ENCODE results near the gene E2F1.

Gene E2F1

DNA sequence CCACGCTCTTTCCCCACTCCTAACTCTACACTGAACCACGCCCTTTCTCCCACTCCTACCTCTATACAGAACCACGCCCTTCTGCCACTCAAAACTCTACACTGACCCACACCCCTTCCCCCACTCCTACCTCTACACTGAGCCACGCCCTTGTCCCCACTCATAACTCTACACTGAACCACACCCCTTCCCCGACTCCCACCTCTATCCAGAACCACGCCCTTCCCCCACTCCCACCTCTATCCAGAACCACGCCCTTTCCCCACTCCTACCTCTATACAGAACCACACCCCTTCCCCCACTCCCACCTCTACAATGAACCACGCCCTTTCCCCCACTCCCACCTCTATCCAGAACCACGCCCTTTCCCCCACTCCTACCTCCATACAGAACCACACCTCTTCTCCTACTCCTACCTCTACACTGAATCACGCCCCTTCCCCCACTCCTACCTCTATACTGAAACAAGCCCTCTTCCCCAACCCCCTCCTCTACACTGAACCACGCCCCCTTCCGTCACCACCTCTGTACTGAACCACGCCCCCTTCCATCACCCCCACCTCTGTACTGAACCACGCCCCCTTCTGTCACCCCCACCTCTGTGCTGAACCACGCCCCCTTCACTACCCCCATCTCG, 23.8 kb upstream of the E2F1 start:
- Histone ChIP-seq H3K79me2 (ENCODE audit: insufficient read depth, low read length) (no peaks in the 10 kb centered on the region), H3K27me3 (ENCODE audit: insufficient read depth, low read length, poor library complexity) (no peaks in the 10 kb centered on the region), H3K4me2 (ENCODE audit: insufficient read depth, low read length) (no peak overlapping the region), H3K9ac (ENCODE audit: low read depth, low read length) (no peak overlapping the region), H3K9me3 (ENCODE audit: insufficient read depth, low read length, severe bottlenecking) (no peaks in the 10 kb centered on the region), H3K4me1 (ENCODE audit: insufficient read depth, low read length) (no peaks in the 10 kb centered on the region), H4K20me1 (ENCODE audit: insufficient read depth, low read length) (no peaks in the 10 kb centered on the region), H3K27ac (ENCODE audit: low read length) (no peak overlapping the region), H2AFZ (ENCODE audit: low read depth, low read length) (no peak overlapping the region), H3K36me3 (ENCODE audit: insufficient read depth, low read length) (peaks cover 43% of the 10 kb centered on the region), H3K4me3 (ENCODE audit: low read depth in 1 of 2, low read length in 2 of 2) (no peak overlapping the region)
- ATAC-seq (ENCODE audit: insufficient read depth, low read depth) (no peak), DNase-seq (no peak)
- no peak for TF ChIP-seq EZH2 (IDR thresholded peaks at IDR 0.05; ENCODE audit: borderline replicate concordance, low read depth, low read length, severe bottlenecking)
- TF ChIP-seq, protein P1, sequence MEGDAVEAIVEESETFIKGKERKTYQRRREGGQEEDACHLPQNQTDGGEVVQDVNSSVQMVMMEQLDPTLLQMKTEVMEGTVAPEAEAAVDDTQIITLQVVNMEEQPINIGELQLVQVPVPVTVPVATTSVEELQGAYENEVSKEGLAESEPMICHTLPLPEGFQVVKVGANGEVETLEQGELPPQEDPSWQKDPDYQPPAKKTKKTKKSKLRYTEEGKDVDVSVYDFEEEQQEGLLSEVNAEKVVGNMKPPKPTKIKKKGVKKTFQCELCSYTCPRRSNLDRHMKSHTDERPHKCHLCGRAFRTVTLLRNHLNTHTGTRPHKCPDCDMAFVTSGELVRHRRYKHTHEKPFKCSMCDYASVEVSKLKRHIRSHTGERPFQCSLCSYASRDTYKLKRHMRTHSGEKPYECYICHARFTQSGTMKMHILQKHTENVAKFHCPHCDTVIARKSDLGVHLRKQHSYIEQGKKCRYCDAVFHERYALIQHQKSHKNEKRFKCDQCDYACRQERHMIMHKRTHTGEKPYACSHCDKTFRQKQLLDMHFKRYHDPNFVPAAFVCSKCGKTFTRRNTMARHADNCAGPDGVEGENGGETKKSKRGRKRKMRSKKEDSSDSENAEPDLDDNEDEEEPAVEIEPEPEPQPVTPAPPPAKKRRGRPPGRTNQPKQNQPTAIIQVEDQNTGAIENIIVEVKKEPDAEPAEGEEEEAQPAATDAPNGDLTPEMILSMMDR (IDR thresholded peaks at IDR 0.05; ENCODE audit: borderline replicate concordance, extremely low read depth, low read length, poor library complexity, severe bottlenecking): no peak

DNA sequence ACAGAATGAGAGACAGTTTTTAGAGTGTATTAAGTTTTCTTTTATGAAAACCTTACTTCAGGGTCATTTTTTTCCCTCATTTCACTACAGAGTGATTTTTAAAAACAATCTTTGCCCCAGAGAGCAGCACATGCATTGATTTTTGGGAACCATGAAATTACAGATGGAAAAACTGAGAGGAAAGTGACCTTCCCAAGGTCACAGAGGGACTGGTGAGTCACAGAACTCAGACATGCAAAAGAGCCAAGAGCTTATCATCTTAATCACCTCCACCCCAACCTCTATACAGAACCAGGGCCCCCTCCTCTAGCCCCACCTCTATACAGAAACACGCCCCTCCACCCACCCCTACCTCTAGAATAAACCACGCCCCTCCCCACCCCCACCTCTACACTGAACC, 23.2 kb upstream of the E2F1 start:
- Histone ChIP-seq H4K20me1 (ENCODE audit: insufficient read depth, low read length) (no peaks in the 10 kb centered on the region), H2AFZ (ENCODE audit: low read depth, low read length) (no peak overlapping the region), H3K4me2 (ENCODE audit: insufficient read depth, low read length) (no peak overlapping the region), H3K36me3 (ENCODE audit: insufficient read depth, low read length) (peaks cover 44% of the 10 kb centered on the region), H3K27ac (ENCODE audit: low read length) (no peak overlapping the region), H3K9me3 (ENCODE audit: insufficient read depth, low read length, severe bottlenecking) (no peaks in the 10 kb centered on the region), H3K4me1 (ENCODE audit: insufficient read depth, low read length) (no peaks in the 10 kb centered on the region), H3K79me2 (ENCODE audit: insufficient read depth, low read length) (no peaks in the 10 kb centered on the region), H3K4me3 (ENCODE audit: low read depth in 1 of 2, low read length in 2 of 2) (no peak overlapping the region), H3K27me3 (ENCODE audit: insufficient read depth, low read length, poor library complexity) (no peaks in the 10 kb centered on the region), H3K9ac (ENCODE audit: low read depth, low read length) (no peak overlapping the region)
- ATAC-seq (ENCODE audit: insufficient read depth, low read depth) (no peak), DNase-seq (no peak)
- TF ChIP-seq, protein P1 (IDR thresholded peaks at IDR 0.05; ENCODE audit: borderline replicate concordance, extremely low read depth, low read length, poor library complexity, severe bottlenecking): no peak
- TF ChIP-seq EZH2 (IDR thresholded peaks at IDR 0.05; ENCODE audit: borderline replicate concordance, low read depth, low read length, severe bottlenecking): no peak

DNA sequence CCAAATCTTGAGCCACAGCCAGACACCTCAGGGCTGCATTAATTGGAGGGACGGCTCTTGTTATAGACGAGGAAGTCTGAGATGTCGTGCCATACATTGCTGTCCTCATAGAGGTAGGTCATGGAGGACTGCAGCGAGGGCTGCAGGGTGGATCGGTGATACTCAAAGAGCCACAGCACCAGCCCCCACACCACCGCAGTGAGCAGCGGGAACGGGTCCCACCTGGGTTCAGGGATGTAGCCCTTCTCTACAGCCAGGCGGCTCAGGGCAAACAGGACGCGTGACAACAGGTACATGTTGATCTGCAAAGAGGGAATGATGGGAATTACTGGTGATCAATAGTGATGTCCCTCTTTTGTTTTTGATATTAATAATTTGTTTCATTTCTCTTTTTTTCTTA, 21.5 kb upstream of the E2F1 start:
- no peak for ATAC-seq (ENCODE audit: insufficient read depth, low read depth)
- H3K9me3 ChIP-seq (ENCODE audit: insufficient read depth, low read length, severe bottlenecking): no peaks in the 10 kb centered on the region
- DNase-seq: no peak
- no peak overlapping the region for H3K9ac ChIP-seq (ENCODE audit: low read depth, low read length)
- H3K79me2 ChIP-seq (ENCODE audit: insufficient read depth, low read length): no peaks in the 10 kb centered on the region
- no peaks in the 10 kb centered on the region for H3K4me1 ChIP-seq (ENCODE audit: insufficient read depth, low read length)
- peaks cover 35% of the 10 kb centered on the region for H3K36me3 ChIP-seq (ENCODE audit: insufficient read depth, low read length)
- H2AFZ ChIP-seq (ENCODE audit: low read depth, low read length): no peak overlapping the region
- TF ChIP-seq, protein P1 (IDR thresholded peaks at IDR 0.05; ENCODE audit: borderline replicate concordance, extremely low read depth, low read length, poor library complexity, severe bottlenecking): no peak
- H3K27me3 ChIP-seq (ENCODE audit: insufficient read depth, low read length, poor library complexity): no peaks in the 10 kb centered on the region
- no peaks in the 10 kb centered on the region for H4K20me1 ChIP-seq (ENCODE audit: insufficient read depth, low read length)
- H3K4me3 ChIP-seq (ENCODE audit: low read depth in 1 of 2, low read length in 2 of 2): no peak overlapping the region
- H3K4me2 ChIP-seq (ENCODE audit: insufficient read depth, low read length): no peak overlapping the region
- H3K27ac ChIP-seq (ENCODE audit: low read length): no peak overlapping the region

Measured in DND-41 (cell line).